Measurements from ENCODE around the gene ZNF705A.
"Not testable (repeated sequence)": the region's sequence is repeated elsewhere in the genome, so short reads cannot be mapped to it uniquely, and the experiment has no call there.

Gene ZNF705A

DNA sequence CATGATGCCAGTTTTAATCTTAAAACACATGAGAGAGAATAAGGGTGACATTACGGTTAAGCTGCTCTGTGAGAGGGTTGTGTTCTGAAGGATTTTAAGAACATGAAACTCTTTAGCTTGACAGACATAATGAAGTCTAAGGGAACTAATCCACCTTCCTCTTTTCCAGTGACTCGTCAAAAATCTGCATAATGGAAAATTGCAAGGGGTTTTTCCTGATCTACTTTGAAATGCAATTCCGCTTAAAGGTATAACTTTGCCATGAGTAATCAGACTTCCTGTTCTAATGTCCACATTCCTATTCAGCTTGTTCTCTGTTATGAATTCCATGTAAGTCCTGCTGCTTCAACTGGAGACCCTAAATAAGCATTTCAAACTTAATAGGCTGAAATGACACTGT is at the start of gene ZNF705A:
TSS of gene ZNF705A (plus strand) at position 171 of the 400 bp plus-strand sequence. CDS start 15,611 bp downstream, outside the sequence.
- DNase-seq (ENCODE audit: low read depth): no peak

- DNase-seq (ENCODE audit: low read depth): peak; percentile 63
These were observed 47.9 kb upstream of the ZNF705A start for GRCh38 chr12:8108808-8109398.

GRCh38 chr12:8113117-8113516 is 43.7 kb upstream of the ZNF705A start:
- not testable (repeated sequence) for DNase-seq (ENCODE audit: low read depth)

DNA sequence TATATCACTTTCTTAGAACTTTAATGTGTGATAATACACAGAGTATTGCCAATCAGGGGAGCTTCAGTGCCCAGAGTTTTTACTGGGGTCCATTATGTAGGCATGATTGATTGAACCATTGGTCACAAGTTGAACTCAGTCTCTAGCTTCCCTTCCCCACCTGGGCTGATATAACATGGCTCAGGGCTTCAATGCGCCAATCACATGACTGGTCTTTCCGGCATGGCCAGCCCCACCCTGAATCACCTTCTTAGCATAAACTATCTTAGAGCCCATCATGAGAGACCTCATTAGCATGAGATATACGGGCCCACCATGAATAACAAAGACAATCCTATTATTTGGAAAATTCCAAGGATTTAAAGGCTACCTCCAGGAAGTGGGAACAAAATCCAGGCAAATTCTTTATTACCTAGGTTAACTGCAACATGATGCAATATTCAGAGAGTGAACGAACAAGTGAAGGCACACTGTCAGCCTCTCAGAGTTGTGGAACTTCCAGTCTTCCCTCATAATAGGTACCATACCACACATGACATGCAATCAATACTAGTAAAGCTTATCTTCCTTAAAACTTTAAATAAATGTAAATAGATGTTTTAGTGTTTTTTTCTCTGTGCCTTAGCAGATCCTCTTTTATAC is 36.6 kb upstream of the ZNF705A start:
- no peak for DNase-seq (ENCODE audit: low read depth)

DNA sequence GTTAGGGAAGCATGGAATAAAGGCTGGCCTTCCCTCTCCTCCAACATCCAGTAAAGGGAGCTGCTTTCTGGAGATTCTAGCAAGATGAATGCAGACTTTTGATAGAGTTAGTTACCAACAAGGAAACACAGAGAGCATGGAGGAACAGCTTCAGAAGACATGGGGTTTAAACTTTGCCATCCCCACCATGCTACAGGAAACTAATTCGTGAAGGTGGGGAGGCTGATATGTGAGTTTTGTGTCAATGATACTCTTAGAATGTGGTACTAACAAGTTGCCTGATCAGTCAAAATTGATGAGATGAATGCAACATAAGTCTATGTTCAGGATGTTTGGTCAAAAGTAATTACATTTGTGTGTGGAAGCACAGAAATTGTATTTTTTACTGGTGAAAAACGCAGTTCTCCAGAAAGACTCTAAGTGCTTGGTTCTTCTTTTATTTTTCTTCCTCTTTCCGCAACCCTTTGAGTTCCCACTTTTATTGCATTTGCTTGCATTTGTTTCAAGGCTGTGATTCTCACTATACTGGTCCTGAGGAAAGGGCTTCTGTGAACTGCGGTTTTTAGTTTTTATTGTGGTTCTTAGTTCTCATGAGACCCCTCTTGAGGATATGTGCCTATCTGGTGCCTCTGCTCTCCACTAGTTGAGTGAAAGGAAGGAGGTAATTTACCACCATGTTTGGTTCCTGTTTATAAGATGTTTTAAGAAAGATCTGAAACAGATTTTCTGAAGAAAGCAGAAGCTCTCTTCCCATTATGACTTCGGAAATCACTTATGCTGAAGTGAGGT is 33.5 kb upstream of the ZNF705A start, which contains the start of gene CLEC4A:
TSS of gene CLEC4A (plus strand) at position 494 of the 789 bp plus-strand sequence. CDS start at position 756, 262 bp downstream.
- no peak for DNase-seq (ENCODE audit: low read depth)

DNA sequence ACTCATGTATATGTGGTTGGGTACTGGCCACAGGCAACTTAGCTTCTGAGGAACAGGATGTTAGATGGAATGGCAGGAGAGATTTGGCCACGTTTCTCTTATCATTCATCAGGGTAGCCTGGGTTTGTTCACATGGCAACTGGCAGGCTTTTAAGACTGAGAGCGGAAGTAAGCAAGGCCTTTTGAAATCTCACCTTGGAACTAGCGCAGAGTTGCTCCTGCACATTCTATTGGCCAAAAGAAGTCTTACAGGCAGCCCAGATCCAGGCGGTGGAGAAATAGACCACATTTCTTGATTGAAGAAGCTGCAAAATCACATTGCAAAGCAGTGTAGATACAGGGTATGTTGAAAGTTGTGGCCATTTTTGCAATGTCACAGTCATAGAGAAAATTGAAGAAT is 29.7 kb upstream of the ZNF705A start:
- DNase-seq (ENCODE audit: low read depth): no peak

DNA sequence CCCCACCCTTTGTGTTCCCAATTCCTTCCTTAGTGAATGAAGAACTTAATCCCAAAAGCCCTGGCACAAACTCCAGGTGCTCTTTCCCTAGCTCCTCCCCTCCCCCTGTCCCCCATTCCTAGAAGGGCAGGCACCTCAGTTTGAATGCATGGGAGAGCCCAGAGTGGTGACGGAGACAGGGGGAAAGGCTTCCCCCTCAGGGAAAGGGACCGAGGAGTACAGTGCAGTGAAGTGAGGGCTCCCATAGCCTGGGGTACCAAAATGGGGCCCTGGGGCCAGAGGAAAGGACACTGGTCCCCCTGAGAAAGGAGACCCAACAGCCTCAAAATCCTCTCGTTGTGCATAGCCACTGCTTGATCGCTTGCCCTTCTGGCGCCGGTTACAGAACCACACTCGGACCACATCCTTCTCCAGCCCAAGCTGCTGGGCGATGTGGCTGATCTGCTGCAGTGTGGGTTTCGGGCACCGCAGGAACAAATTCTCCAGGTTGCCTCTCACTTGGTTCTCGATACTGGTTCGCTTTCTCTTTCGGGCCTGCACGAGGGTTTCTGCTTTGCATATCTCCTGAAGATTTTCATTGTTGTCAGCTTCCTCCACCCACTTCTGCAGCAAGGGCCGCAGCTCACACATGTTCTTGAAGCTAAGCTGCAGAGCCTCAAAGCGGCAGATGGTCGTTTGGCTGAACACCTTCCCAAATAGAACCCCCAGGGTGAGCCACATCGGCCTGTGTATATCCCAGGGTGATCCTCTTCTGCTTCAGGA is 23.0 kb upstream of the ZNF705A start:
- not testable (repeated sequence) for DNase-seq (ENCODE audit: low read depth)

DNA sequence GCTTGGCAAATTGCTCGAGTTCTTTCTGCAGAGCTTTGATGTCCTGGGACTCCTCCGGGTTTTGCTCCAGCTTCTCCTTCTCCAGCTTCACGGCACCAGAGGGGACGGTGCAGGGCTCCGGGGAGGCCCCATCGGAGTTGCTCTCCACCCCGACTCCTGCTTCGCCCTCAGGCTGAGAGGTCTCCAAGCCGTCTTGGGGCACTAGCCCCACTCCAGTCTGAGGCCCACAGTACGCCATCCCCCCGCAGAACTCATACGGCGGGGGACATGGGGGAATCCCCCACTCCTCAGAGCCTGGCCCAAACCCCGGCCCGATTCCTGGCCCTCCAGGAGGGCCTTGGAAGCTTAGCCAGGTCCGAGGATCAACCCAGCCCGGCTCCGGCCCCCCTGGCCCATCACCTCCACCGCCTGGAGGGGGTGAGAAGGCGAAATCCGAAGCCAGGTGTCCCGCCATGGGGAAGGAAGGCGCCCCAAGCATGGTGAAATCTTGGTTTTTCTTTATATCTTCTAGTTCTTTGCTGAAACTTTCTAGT is 22.4 kb upstream of the ZNF705A start:
- DNase-seq (ENCODE audit: low read depth): not testable (repeated sequence)

- DNase-seq (ENCODE audit: low read depth): not testable (repeated sequence)
These were observed 15.2 kb upstream of the ZNF705A start for GRCh38 chr12:8141647-8142046.

- no peak for DNase-seq (ENCODE audit: low read depth)
These were observed 13.6 kb upstream of the ZNF705A start for GRCh38 chr12:8143261-8143660.

DNA sequence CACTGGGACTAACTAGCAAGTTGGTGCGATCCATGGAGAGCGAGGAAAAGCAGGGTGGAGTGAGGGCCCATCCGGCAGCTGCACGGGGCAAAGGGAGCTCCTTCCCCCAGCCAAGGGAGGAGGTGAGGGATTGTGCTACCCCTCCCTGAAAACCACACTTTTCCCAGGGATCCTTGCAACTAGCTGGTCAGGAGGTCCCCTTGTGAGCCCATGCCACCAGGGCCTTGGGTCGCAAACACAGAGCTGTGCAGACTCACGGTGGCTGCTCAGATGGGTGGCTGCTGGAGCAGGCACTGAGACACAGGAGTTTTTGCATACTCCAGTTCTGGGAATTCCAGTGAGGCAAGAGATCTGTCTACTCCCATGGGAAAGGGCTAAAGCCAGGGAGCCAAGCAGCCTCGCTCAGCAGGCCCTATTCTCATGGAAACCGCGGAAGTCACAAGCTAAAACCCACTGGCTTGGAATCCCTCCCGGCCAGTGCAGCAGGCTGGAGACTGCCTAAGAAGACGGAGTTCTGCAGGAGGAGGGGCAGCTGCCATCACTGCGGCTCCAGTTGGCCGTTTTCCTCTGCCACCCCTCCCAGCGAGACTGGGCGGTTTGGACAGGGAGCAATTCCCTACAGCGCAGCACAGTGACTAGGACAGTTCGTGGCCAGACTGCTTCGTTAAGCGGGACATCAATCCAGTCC is 10.9 kb upstream of the ZNF705A start:
- no peak for DNase-seq (ENCODE audit: low read depth)

DNA sequence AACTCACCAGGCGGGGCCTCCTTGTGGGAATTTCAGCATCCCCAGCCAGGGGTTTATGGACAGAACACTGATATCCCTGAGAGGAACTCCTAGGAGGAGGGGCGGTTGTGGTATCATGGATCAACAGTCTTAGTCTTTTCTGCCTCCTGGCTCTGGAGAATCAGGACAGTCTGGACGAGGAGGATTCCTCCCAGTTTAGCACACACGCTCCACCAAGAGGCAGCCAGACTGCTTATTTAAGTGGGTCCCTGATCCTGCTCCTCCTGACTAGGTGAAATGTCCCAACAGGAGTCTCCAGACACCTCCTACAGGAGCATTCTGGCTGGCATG is 10.4 kb upstream of the ZNF705A start:
- DNase-seq (ENCODE audit: low read depth): no peak

DNA sequence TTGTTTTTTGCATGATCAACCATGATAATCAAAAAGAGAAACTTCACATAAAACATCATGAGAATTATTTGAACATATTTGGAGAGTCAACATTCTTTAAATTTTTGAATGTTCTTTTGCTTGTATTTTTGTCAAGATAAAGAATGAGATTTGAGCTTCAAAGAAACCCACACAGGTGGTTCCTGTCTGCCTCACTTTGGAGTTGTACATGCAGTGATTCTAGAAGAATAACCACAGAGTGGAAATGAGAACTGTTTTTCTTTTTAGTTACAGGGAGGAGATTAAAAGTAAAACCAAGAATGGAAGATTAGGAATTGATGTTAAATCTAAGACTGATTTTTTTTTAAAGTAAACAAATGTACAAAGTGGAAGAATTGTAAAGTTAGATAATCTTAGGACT is 2.3 kb upstream of the ZNF705A start:
- no peak for DNase-seq (ENCODE audit: low read depth)

DNA sequence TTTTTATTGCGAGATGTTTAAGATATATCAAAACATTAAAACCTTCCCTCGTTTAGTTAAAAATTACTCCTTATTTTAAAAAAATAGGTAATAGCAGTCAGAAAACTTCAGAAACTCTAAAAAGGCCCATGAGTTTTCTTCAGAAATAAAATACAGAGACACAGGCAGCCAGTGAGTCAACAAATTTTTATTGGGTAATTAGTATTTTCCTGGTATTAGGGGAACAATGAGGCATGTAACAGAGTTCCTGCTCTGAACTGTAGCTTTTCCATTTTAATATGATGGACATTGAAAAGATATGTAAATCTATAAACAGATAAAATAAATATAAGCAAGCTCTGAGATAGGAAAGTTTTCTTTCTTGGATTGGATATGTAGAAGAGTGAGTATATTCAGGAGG is 399 bp upstream of the ZNF705A start:
- no peak for DNase-seq (ENCODE audit: low read depth)

DNA sequence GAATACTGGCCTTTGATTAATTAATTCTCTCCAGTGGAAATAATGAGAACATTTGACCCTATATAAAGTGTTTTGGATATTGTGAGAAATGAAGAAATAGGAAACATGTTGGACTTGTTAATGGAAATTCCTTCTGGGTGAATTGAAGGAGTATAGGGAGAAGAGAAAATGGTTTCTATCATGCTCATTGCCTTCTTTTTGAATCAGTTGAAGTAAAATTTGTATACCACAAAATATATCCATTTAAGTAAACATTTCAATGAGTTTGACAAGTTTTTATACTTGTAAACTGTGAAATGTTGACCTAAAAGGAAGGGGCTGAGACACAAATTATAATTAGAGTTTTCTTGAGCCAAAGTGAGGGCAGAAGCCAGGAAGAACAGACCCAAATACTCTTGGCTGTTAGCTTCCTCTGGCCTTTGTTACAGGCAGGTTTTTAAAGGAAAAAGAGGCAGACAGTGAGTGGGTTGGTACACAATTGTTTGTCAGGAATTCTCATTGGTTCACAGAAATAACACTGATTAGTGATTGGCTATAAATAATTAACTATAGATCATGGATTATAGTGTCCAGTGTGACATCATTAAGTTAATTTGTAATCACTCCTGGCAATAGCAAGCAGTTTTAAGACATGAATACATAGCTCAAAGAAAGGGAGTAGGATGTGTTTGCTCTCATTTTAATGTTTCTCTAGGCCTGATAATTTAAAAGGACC is 826 bp downstream of the ZNF705A start:
- no peak for DNase-seq (ENCODE audit: low read depth)

DNA sequence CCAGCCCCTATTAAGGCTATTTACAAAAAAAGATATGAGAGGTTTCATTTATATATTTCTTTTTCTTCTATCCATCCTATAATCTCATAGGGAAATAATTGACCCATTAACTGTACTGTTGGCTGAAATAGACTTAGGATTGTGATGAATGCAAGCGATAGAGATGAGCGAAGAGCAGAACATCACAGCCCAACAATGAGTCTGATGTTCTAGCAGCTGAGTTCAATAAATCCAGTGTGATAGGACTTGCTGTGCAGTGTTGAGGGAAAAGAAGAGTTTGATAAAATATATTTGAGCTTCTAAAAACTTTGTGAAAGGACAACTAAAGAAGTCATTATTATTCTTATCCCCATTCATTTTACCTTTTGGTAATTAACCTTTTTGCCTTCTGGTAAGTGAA is 16.1 kb downstream of the ZNF705A start:
- DNase-seq (ENCODE audit: low read depth): not testable (repeated sequence)

- DNase-seq (ENCODE audit: low read depth): peak; percentile 21
These were observed 23.3 kb downstream of the ZNF705A start for GRCh38 chr12:8179989-8180585.

DNA sequence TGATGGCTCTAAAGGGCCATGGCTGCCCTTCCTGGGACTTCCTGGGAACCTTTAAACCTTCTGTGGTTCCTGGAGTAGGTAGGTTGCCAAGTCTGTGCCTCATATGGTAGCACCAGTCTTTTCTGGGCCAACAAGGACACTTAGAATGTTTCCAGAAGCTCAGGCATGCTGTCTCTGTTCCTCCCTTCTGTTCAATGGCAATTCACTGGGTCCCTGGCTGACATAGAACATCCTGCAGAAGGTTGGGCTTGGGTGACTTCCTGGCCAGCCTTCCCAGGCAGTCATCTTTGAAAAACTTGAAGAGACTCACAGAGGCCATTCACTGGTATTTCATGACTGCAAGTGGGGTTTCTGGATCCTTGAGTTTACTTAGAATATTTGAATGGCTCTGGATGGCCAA is 24.5 kb downstream of the ZNF705A start:
- not testable (repeated sequence) for DNase-seq (ENCODE audit: low read depth)

GRCh38 chr12:8182923-8183322 is 26.1 kb downstream of the ZNF705A start:
- not testable (repeated sequence) for DNase-seq (ENCODE audit: low read depth)

DNA sequence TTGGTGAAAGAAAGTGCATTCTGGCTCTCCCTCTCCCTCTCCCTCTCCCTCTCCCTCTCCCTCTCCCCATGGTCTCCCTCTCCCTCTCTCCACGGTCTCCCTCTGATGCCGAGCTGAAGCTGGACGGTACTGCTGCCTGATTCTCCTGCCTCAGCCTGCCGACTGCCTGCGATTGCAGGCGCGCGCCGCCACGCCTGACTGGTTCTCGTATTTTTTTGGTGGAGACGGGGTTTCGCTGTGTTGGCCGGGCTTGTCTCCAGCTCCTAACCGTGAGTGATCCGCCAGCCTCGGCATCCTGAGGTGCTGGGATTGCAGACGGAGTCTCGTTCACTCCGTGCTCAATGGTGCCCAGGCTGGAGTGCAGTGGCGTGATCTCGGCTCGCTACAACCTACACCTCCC is 26.5 kb downstream of the ZNF705A start:
- not testable (repeated sequence) for DNase-seq (ENCODE audit: low read depth)
